NCI-H187 (cell line): ENCODE results near the gene CGGBP1.

Experiments used
- DNase-seq, 2 experiments: peaks; one replicate each; lab custom pipeline; 2025; lab: John Stamatoyannopoulos, UW

CGGBP1 gene, protein sequence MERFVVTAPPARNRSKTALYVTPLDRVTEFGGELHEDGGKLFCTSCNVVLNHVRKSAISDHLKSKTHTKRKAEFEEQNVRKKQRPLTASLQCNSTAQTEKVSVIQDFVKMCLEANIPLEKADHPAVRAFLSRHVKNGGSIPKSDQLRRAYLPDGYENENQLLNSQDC

GRCh38 chr3:88058581-88059379 lies at the start of gene CGGBP1, which contains the start of gene ZNF654:
Gene CGGBP1, minus strand, starts transcription at chr3:88059005. Its CDS starts 3,029 bp downstream, at chr3:88055976.
Gene ZNF654, plus strand, starts transcription at chr3:88059255. Its CDS starts 65 bp downstream, at chr3:88059320.
- peak; percentile 73 to 94 for DNase-seq

DNA sequence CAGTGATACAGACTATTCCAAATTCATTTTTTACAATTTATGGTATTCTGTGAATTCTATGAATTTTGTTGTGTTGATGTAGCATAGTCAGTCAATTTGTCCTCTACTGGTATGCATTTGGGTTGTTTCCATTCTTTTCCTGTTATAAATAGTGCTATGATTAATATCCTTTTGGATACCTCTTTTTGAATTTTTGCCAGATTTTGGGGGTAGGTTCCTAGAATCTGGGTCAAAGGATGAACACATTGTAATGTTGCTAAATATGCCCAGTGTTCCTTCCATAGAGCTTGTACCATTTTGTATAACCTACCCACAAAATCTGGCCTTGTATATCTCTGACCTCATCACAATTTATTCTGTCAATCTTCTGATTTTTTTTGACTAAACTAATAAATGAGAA lies 46.5 kb upstream of the CGGBP1 start:
- no peak for DNase-seq

DNA sequence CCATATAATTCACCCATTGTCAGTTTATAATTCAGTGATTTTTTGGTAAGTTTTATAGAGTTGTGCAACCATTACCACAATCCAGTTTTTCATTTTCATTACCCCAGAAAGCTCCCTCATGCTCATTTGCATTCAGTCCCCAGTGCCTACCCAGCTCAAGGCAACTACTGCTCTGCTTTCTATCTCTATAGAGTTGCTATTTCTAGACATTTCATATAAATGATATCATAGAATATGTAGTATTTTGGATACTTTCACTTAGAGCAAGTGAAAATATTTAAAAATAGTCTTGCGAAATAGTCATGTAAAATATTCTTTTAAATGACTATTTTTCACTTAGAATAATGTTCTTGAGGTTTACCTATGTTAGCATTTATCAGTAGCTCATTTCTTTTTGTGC lies 42.3 kb upstream of the CGGBP1 start:
- DNase-seq = no peak

- DNase-seq = no peak
Measured at GRCh38 chr3:88093266-88093665, 34.5 kb upstream of the CGGBP1 start.

DNA sequence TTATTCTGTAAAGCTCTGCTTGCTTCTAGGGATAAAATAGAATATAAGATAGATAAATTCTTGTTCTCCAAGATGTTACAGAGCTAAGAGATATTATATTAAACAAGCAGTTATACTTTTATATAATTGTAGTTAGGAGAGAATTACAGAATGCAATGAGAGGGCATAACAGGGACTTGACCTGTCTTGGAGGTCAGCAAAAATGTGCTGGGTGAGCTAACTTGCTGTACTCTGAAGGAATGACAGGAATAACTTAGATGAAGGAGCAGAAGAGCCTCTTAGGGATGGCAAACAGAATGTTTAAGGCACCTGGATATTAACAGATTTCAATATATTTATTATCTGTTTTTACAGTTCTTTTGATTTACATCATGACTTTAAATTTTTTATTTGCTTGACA lies 33.5 kb upstream of the CGGBP1 start:
- no peak for DNase-seq

- no peak for DNase-seq
Measured at GRCh38 chr3:88090681-88091080, 31.9 kb upstream of the CGGBP1 start.

GRCh38 chr3:88084097-88084501 lies 25.3 kb upstream of the CGGBP1 start:
- DNase-seq = no peak

GRCh38 chr3:88082854-88083253 lies 24.0 kb upstream of the CGGBP1 start:
- DNase-seq = no peak

- no peak for DNase-seq
Measured at GRCh38 chr3:88078932-88079331, 20.1 kb upstream of the CGGBP1 start.

DNA sequence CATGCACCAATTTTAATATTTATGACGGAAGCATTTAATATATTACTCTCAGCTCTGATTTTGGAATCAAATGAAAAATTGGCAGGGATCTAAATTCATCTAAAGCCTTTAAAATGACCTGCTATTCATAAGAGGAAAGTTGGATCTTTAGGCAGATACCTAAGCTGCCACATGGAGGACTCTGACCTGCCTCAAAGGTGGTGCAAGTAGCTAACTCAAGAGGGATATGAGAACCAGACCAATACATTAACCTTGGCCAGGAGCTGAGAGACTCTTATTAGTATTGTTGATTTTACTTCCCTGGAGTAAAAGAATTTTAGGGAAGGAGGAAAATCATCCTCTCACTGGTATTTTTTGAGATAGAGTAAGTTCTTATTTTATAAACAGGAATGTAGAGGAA lies 17.9 kb upstream of the CGGBP1 start:
- no peak for DNase-seq

DNA sequence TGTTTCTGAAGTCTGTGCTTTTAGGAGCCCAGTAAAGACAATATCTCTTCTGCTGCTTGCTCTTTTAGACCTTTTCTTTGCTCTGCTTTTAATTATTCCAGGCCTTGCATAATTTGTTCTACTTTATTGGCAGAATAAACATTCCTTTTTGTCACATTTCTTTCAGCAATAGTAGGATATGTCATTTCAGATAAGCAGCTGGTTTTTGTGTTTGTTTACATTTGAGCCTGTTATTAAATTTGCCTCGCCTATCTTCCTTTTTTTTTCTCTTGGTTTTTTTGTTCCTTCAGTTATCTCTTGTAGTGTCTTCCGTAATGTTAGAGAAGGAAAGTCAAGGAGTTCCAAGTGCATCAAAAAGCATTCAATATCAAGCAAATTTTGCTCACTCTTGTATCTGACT lies 16.7 kb upstream of the CGGBP1 start:
- DNase-seq = no peak

- DNase-seq = no peak
Measured at GRCh38 chr3:88075072-88075471, 16.3 kb upstream of the CGGBP1 start.

- DNase-seq = no peak
Measured at GRCh38 chr3:88061746-88062145, 2.9 kb upstream of the CGGBP1 start.

DNA sequence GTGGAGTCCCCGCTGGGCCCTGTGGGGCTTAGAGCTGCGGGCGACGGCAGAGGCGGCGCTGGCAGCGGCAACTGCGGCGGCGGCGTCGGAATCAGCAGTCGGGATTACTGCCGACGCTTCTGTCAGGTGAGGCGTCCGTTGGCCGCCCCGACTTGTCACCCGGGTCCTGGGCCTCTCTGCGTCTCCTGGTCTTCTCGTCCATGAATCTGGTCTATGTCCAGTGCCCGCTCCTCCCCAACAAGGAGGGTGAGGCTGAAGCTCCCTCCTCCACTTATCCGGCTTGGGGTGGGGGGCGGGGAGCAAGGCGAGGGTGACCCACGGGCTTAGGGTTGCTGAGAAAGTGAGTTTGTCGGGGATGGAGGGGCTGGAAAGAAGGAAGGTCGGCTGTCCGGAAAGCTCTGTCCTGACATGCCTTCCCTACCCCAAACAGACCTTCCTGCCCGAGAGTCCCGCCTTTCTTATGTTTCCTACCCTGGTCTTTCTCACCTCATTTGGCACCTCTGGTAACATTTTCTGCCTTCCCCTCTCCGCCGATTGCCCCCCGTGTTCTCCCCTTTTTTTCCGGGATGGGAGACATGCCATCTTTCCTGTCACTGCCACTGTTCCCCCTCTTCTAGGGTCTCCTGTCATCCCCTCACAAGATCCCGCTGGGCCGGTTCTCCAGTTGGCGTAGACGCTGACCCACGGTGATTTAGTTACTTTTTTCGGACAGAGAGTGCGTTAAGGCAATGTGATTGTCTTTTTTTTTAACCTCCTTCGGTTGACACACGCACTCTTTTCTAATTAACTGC lies 770 bp upstream of the CGGBP1 start:
- no peak for DNase-seq

DNA sequence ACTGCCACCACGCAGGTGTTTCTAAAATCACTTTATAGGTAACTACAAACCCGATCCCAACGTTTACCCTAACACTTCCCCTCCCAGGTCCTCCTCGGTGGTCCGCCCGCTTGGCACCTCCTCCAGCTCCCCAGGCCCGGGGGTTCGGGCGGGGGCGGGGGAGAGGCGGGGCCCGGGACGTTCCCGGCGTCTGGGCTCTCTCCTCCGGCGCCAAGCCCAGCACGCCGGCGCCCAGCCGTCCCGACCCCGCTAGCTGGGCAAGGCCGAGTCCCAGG lies 562 bp downstream of the CGGBP1 start:
- DNase-seq = no peak

DNA sequence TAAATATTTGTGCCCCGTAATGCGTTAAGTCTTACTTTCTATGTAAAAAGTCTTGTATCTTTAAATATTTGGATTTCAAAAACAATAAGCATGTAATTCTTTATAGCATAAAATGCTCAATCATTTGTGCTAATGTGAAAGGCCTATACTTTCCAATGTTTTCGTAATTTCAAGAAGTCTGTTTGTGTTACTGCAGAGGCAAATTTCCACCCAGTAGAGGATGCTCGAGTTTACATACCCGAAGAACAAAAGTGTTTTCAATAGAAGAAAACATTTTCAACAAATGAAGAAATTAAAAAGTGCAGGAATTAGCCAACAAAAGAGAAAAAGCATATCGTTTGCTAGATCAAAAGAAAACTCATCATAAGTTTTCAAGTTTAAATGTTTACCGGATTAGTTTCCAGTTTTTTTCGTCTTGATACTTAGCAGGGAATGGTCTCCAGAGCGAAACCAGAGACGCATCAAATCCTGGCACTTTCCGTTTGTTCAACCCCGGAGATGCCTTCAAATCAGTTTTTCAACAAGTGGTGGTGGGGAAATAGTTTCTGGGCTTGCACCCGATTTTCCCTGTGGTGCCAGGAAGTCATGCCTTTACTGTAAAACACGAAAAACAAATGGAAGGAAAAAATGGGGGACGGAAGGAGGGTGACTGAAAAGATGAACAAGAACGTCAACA lies 1.0 kb downstream of the CGGBP1 start:
- no peak for DNase-seq

- no peak for DNase-seq
Measured at GRCh38 chr3:88046766-88047165, 12.0 kb downstream of the CGGBP1 start.

DNA sequence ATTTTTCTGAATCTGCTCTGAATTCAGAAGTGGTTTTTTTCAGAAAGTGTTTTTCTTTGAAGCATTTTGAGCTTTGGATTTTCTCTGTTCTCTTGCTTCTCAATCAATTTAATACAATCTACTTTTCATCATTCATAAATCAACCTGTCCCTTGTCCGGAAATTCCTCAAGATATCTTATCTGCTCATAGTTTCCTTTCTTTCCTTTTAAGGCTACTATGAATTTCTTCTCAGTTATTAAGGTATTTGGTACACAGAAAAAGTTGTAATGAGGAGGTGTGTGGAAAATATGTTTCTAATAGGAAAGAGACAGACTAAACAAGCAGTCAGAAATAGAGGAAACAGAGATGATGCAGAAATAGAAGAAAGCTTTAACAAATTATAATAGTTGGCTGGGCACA lies 14.4 kb downstream of the CGGBP1 start:
- DNase-seq = no peak

DNA sequence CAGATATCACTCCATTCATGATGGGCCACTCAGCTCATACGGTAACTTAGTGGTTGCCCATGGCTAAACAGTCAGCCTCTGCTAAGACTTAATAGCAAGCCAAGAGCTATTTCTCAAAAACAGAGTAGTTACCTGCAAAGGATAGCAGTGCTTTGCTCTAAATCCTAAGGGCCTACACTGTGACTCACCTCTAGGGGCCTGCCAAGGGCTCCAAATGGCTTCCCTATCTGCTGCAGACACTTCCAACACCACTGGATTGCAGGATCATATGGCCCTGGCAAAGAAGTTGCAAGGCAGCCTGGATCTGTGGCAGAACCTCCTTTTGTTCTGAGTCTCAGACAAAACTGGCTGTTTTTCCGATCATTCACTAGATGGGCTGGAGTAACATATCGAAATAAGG lies 17.8 kb downstream of the CGGBP1 start:
- no peak for DNase-seq

GRCh38 chr3:88040529-88040928 lies 18.3 kb downstream of the CGGBP1 start:
- no peak for DNase-seq

GRCh38 chr3:88038566-88038965 lies 20.2 kb downstream of the CGGBP1 start:
- DNase-seq = no peak

- DNase-seq = no peak
Measured at GRCh38 chr3:88036221-88036620, 22.6 kb downstream of the CGGBP1 start.
